Measurements from ENCODE around the gene FRMPD4. TPM values are rescaled to one million over a fixed set of nuclear protein-coding genes. Genes with fewer than 3 reads are reported as not detected.

The FRMPD4 gene
- total RNA-seq: 0.49 and 0.69 TPM in 2 replicates

DNA sequence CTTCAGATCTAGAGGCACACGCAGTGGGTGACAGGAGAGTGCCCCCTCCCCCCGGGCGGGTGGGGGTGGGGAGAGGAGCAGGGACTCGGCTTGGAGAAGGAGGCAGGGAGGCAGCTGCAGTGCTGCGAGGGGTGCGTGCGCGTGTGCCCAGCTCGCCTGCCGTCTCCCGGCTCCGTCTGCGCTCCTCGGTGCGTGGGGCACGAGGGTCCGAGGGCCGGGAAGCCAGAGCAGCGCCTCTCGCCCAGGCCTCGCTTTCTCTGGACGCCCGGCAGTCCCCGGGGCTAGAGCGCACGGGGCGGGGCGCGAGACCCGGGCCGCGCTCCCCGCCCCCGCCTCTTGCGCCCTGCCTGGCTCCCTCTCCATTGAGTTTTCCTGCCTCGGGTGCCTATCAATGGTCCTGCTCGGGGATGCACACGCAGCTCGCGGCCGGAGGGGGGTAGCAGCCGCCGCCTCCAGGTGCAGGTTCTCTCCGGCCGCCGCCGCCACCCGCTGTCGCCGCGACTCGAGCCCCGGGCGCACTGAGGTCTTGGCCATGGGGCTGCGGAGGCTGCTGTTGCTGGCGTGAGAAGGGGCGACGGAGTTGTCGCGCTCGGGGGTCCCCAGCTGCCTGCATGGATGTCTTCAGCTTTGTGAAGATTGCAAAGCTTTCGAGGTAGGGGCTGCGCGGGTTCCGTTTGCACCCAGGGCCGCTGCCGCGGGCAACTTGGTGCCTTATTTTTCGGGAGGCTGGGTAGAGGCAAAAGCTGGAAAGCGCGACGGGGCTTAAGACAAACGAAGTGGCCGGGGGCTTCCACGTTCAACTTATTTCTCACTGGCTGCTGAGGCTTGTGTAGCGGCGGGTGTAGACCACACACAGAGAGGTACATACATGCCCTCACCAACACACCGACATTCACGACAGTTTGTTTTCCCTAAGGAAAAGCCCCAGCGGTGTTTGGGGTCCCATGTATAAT, at the start of gene FRMPD4:
TSS of gene FRMPD4 (plus strand) at position 113 of the 953 bp plus-strand sequence. CDS start at position 612, 499 bp downstream.

Data from cardiac ventricle fibroblast (primary cell).